OCI-LY7 (cell line): ENCODE measurements around the gene SCN10A. TPM values are rescaled to one million over a fixed set of nuclear protein-coding genes. Genes with fewer than 3 reads are reported as not detected.

Source experiments
- BruUV-seq: library from RNA; stranded (reverse); fragments of 400-500 nt; replicated peaks from 2 replicates; lab custom pipeline; 2021; lab: Mats Ljungman, UMichigan
- CTCF ChIA-PET: fragments of 300-600 bp; sonication (Branson Sonifier 250); formaldehyde crosslinking; loops from one replicate; lab custom pipeline; 2022; ENCODE audit warnings: antibody characterized with exemption; ENCODE audit not compliant: unreplicated experiment; lab: Charles Lee
- POLR2A ChIA-PET: fragments of 300-600 bp; sonication (Branson Sonifier 250); formaldehyde crosslinking; loops from one replicate; lab custom pipeline; 2022; ENCODE audit warnings: antibody characterized with exemption; lab: Charles Lee
- DNase-seq: peaks from one replicate; pipeline ENCODE4 v3.0.0-alpha.2; 2015; ENCODE audit warnings: low spot score
- H2AFZ ChIP-seq: fragments of 200-600 bp; sonication (generic), shearing (Covaris generic); 2 replicates; pipeline ENCODE4 v1.6.1; 2014; ENCODE audit warnings: mild to moderate bottlenecking, antibody characterized with exemption, low read length, moderate library complexity
- H3K27ac ChIP-seq: fragments of 200-600 bp; sonication (generic); 2 replicates; pipeline ENCODE4 v1.5.1; 2014; ENCODE audit warnings: mixed run types, low read depth, mild to moderate bottlenecking, moderate library complexity, low read length, inconsistent platforms; ENCODE audit not compliant: poor library complexity, severe bottlenecking
- H3K36me3 ChIP-seq: fragments of 200-600 bp; sonication (generic); 2 replicates; pipeline ENCODE4 v1.6.1; 2014; ENCODE audit warnings: mild to moderate bottlenecking, antibody characterized with exemption, low read length, moderate library complexity, mixed read lengths; ENCODE audit not compliant: insufficient read depth
- H3K4me1 ChIP-seq: fragments of 200-600 bp; sonication (generic); 2 replicates; pipeline ENCODE4 v1.5.1; 2014; ENCODE audit warnings: mild to moderate bottlenecking, low read length; ENCODE audit not compliant: insufficient read depth, poor library complexity, severe bottlenecking
- H3K4me2 ChIP-seq: fragments of 200-600 bp; sonication (generic); 2 replicates; pipeline ENCODE4 v1.6.1; 2014; ENCODE audit warnings: mild to moderate bottlenecking, low read length
- H3K4me3 ChIP-seq: fragments of 200-600 bp; sonication (generic); 2 replicates; pipeline ENCODE4 v1.5.1; 2014; ENCODE audit warnings: mild to moderate bottlenecking, low read depth, low read length; ENCODE audit not compliant: poor library complexity, severe bottlenecking
- H3K79me2 ChIP-seq: fragments of 200-600 bp; sonication (generic); 2 replicates; pipeline ENCODE4 v1.6.1; 2016; ENCODE audit warnings: low read depth, mild to moderate bottlenecking, low read length, moderate library complexity, mixed read lengths; ENCODE audit not compliant: insufficient read depth
- H3K9me2 ChIP-seq: fragments of 200-600 bp; sonication (generic); 2 replicates; pipeline ENCODE4 v1.6.1; 2016; ENCODE audit warnings: mild to moderate bottlenecking, low read length, mixed read lengths; ENCODE audit not compliant: insufficient read depth
- H3K9me3 ChIP-seq: fragments of 200-600 bp; sonication (generic); 2 replicates; pipeline ENCODE4 v1.6.1; 2014; ENCODE audit warnings: mild to moderate bottlenecking, mixed run types, low read length, mixed read lengths
- H4K20me1 ChIP-seq: fragments of 200-600 bp; sonication (generic); 2 replicates; pipeline ENCODE4 v1.6.1; 2014; ENCODE audit warnings: mild to moderate bottlenecking, antibody characterized with exemption, low read length, moderate library complexity, mixed read lengths; ENCODE audit not compliant: insufficient read depth
- EZH2phosphoT487 ChIP-seq: fragments of 200-600 bp; sonication (generic); IDR thresholded peaks from 2 replicates; pipeline ENCODE4 v1.6.1; 2018; ENCODE audit warnings: low read depth, borderline replicate concordance, mild to moderate bottlenecking, mixed run types, antibody characterized with exemption, low read length, moderate library complexity, mixed read lengths
- intact Hi-C: fragments of 100-400 bp; cut with micrococcal nuclease; formaldehyde crosslinking; loops from one replicate; pipeline ENCODE4 v1.10.0; 2022; ENCODE audit not compliant: unreplicated experiment
- total RNA-seq, 2 experiments: library from RNA; depleted of rRNA in 1 of 2; stranded (reverse); fragments of >200 nt in 1 of 2; shearing (Covaris generic) in 1 of 2; gene quantifications; 2 replicates each; pipeline ENCODE4 v1.2.3, GENCODE V29; 2014 to 2022
- TF ChIP-seq, protein P1 (sequence below): fragments of 200-600 bp; sonication (generic); conservative IDR thresholded peaks from 2 replicates; pipeline ENCODE4 v1.5.1; 2014; ENCODE audit warnings: mild to moderate bottlenecking, antibody characterized with exemption, low read length, moderate library complexity, mixed read lengths

The SCN10A gene
- total RNA-seq, 2 experiments from 2014 or later, result not detected

DNA sequence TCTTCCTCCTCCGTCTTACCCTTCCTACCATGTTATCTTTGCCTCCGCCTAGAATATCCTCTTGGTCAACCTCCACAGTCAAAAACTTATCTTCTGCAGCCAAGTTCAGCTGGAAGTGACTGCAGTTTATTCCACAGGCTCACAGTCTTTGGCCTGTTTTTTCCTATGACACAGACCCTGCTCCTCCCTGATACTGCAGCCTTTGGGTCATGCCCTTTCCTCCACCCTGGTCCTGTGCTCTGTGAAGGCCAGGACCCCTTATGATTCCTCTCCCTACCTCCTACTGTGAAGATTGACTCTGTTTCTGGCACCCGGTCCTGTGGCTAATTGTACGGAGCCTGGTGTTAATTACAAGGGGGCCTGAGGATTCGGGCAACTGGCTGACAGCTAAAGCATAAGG is 117.3 kb downstream of the SCN10A start:
- CTCF ChIA-PET, result no interaction called here
- TF ChIP-seq EZH2phosphoT487, result no peak
- TF ChIP-seq, protein P1, sequence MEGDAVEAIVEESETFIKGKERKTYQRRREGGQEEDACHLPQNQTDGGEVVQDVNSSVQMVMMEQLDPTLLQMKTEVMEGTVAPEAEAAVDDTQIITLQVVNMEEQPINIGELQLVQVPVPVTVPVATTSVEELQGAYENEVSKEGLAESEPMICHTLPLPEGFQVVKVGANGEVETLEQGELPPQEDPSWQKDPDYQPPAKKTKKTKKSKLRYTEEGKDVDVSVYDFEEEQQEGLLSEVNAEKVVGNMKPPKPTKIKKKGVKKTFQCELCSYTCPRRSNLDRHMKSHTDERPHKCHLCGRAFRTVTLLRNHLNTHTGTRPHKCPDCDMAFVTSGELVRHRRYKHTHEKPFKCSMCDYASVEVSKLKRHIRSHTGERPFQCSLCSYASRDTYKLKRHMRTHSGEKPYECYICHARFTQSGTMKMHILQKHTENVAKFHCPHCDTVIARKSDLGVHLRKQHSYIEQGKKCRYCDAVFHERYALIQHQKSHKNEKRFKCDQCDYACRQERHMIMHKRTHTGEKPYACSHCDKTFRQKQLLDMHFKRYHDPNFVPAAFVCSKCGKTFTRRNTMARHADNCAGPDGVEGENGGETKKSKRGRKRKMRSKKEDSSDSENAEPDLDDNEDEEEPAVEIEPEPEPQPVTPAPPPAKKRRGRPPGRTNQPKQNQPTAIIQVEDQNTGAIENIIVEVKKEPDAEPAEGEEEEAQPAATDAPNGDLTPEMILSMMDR, result no peak
- POLR2A ChIA-PET, result no interaction called here
- Histone ChIP-seq H3K9me3 (no peaks in the 10 kb centered on the region), H3K9me2 (no peaks in the 10 kb centered on the region; the same call in 1 of the 2 replicates), H2AFZ (no peak overlapping the region), H3K4me1 (no peaks in the 10 kb centered on the region), H3K36me3 (no peaks in the 10 kb centered on the region), H3K79me2 (no peaks in the 10 kb centered on the region), H3K27ac (no peak overlapping the region), H3K4me3 (no peak overlapping the region), H4K20me1 (no peaks in the 10 kb centered on the region), H3K4me2 (no peak overlapping the region)
- no peak for DNase-seq
- no TSS peak for BruUV-seq
- intact Hi-C loops, result no loop called here

DNA sequence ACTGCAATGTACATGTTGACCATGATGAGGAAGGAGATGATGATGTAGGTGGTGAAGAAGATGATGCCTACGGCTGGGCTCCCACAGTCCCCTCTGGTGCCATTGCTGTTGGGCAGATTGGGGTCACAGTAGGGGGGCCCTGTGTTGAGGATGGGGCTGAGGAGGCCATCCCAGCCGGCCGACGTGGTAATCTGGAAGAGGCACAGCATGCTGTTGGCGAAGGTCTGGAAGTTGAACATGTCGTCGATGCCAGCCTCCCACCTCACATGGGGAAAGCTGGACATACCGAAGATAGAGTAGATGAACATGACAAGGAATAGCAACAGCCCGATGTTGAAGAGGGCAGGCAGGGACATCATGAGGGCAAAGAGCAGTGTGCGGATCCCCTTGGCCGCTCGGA is 118.0 kb downstream of the SCN10A start:
- CTCF ChIA-PET, result no interaction called here
- H3K36me3 ChIP-seq, result no peaks in the 10 kb centered on the region
- DNase-seq, result no peak
- H2AFZ ChIP-seq, result no peak overlapping the region
- intact Hi-C loops, result no loop called here
- BruUV-seq, result no TSS peak
- POLR2A ChIA-PET, result interaction anchor here (0.5 kb wide), 1 partner anchor 277 kb away, joined by 3 read pairs; no protein-coding TSS in a partner anchor
- no peak overlapping the region for H3K4me3 ChIP-seq
- no peak overlapping the region for H3K4me2 ChIP-seq
- no peaks in the 10 kb centered on the region; the same call in 1 of the 2 replicates for H3K9me2 ChIP-seq
- no peaks in the 10 kb centered on the region for H3K9me3 ChIP-seq
- no peak overlapping the region for H3K27ac ChIP-seq
- H3K79me2 ChIP-seq, result no peaks in the 10 kb centered on the region
- TF ChIP-seq, protein P1, result no peak
- TF ChIP-seq EZH2phosphoT487, result no peak
- H3K4me1 ChIP-seq, result no peaks in the 10 kb centered on the region
- no peaks in the 10 kb centered on the region for H4K20me1 ChIP-seq

DNA sequence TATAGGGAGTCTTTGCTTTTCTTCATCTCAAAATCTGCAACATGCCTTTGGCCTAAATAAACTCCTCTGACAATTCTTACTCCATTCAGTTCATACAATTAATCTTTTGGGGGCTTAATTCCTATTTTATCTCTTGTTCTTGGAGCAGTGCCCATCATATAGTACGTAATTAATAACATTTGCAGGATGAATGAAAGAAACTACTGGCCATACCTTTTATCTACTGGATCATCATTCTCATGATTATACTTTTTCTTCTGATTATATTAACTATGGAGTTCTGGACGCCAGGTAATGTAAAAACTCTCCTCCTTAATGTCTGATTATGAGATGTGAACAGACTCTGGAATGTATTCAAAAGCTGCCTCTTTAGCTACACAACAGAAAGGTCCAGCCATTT is 120.0 kb downstream of the SCN10A start:
- no peak for DNase-seq
- Histone ChIP-seq H3K4me3 (no peak overlapping the region), H3K9me3 (no peaks in the 10 kb centered on the region), H3K79me2 (no peaks in the 10 kb centered on the region), H4K20me1 (no peaks in the 10 kb centered on the region), H3K27ac (no peak overlapping the region), H3K9me2 (no peaks in the 10 kb centered on the region; the same call in 1 of the 2 replicates), H3K4me2 (no peak overlapping the region), H3K4me1 (no peaks in the 10 kb centered on the region), H3K36me3 (no peaks in the 10 kb centered on the region), H2AFZ (no peak overlapping the region)
- intact Hi-C loops, result no loop called here
- ChIA-PET CTCF (no interaction called here), POLR2A (no interaction called here)
- no TSS peak for BruUV-seq
- TF ChIP-seq, protein P1, result no peak
- TF ChIP-seq EZH2phosphoT487, result no peak
